Neural crest cell (in vitro differentiated cells): ENCODE data around the gene CEP350. TPM values are rescaled to one million over a fixed set of nuclear protein-coding genes. Genes with fewer than 3 reads are reported as not detected.
A peak's percentile ranks its signal among the peaks of the same experiment; 100 is the strongest.

Experiments
- DNase-seq: peaks from one replicate; pipeline ENCODE4 v3.0.0; 2021; ENCODE audit warnings: low read depth, mixed read lengths, low spot score
- H3K27ac Mint-ChIP-seq: one replicate; pipeline ENCODE4 v1.8.0; 2021; ENCODE audit warnings: mild to moderate bottlenecking, mixed read lengths; ENCODE audit not compliant: unreplicated experiment
- H3K27me3 Mint-ChIP-seq: 2 replicates; pipeline ENCODE4 v1.8.0; 2021; ENCODE audit warnings: low read depth, mild to moderate bottlenecking, mixed read lengths
- H3K36me3 Mint-ChIP-seq: 2 replicates; pipeline ENCODE4 v1.8.0; 2021; ENCODE audit warnings: low read depth, mild to moderate bottlenecking, mixed read lengths
- H3K4me1 Mint-ChIP-seq: 2 replicates; pipeline ENCODE4 v1.8.0; 2021; ENCODE audit warnings: mixed read lengths
- H3K4me3 Mint-ChIP-seq: one replicate; pipeline ENCODE4 v1.8.0; 2021; ENCODE audit warnings: mild to moderate bottlenecking, mixed read lengths
- H3K9me3 Mint-ChIP-seq: 2 replicates; pipeline ENCODE4 v1.8.0; 2021; ENCODE audit warnings: mixed read lengths
- CTCF ChIP-seq: fragments of 200-600 bp; sonication (generic); conservative IDR thresholded peaks from 2 replicates; pipeline ENCODE4 v1.5.0; 2021; ENCODE audit warnings: antibody characterized with exemption, mild to moderate bottlenecking
- total RNA-seq: library from RNA; stranded (reverse); gene quantifications from 2 replicates; pipeline ENCODE4 v1.2.1, GENCODE V29; 2021

The CEP350 gene
- total RNA-seq, 1 donor from 2014 or later: 44.8 TPM

GRCh38 chr1:180020017-180020416 is 65.4 kb downstream of the CEP350 start:
- Mint-ChIP-seq H3K36me3 (peaks cover 24% of the 10 kb centered on the region), H3K9me3 (no peaks in the 10 kb centered on the region), H3K4me3 (no peak overlapping the region), H3K27me3 (no peaks in the 10 kb centered on the region), H3K27ac (no peak overlapping the region), H3K4me1 (no peaks in the 10 kb centered on the region)
- no peak for DNase-seq
- TF ChIP-seq CTCF: no peak

- H3K27me3 Mint-ChIP-seq: no peaks in the 10 kb centered on the region
- H3K9me3 Mint-ChIP-seq: no peaks in the 10 kb centered on the region
- no peak for TF ChIP-seq CTCF
- no peak overlapping the region for H3K4me3 Mint-ChIP-seq
- no peak overlapping the region for H3K27ac Mint-ChIP-seq
- H3K36me3 Mint-ChIP-seq: peaks cover 15% of the 10 kb centered on the region
- peaks cover 5% of the 10 kb centered on the region for H3K4me1 Mint-ChIP-seq
- no peak for DNase-seq
These were observed 71.9 kb downstream of the CEP350 start for GRCh38 chr1:180026556-180026955.

- TF ChIP-seq CTCF: no peak
- Mint-ChIP-seq H3K27ac (no peak overlapping the region), H3K36me3 (peaks cover 14% of the 10 kb centered on the region), H3K27me3 (no peaks in the 10 kb centered on the region), H3K9me3 (no peaks in the 10 kb centered on the region), H3K4me3 (no peak overlapping the region), H3K4me1 (peaks cover 15% of the 10 kb centered on the region)
- DNase-seq: no peak
These were observed 73.4 kb downstream of the CEP350 start for GRCh38 chr1:180027949-180028445.

- TF ChIP-seq CTCF: peak; percentile 19
- DNase-seq: no peak
- Mint-ChIP-seq H3K9me3 (no peaks in the 10 kb centered on the region), H3K4me3 (no peak overlapping the region), H3K27ac (no peak overlapping the region), H3K4me1 (peaks cover 15% of the 10 kb centered on the region), H3K27me3 (no peaks in the 10 kb centered on the region), H3K36me3 (peaks cover 15% of the 10 kb centered on the region)
These were observed 74.3 kb downstream of the CEP350 start for GRCh38 chr1:180028864-180029263.

GRCh38 chr1:180029524-180030135 is 75.0 kb downstream of the CEP350 start:
- Mint-ChIP-seq H3K27ac (no peak overlapping the region), H3K4me1 (peaks cover 15% of the 10 kb centered on the region), H3K4me3 (no peak overlapping the region), H3K9me3 (no peaks in the 10 kb centered on the region), H3K36me3 (peaks cover 16% of the 10 kb centered on the region), H3K27me3 (no peaks in the 10 kb centered on the region)
- no peak for TF ChIP-seq CTCF
- DNase-seq: no peak
